22Rv1 (cell line): ENCODE data around the gene SLC35E3.

ENCODE experiments used
- H3K27ac ChIP-seq: fragments of 450-650 bp; 2 replicates; pipeline ENCODE4 v1.5.1; 2017
- ZFX ChIP-seq: fragments of 450-650 bp; IDR thresholded peaks from 2 replicates; pipeline ENCODE4 v1.6.1; 2017; ENCODE audit warnings: antibody characterized with exemption, borderline replicate concordance
- TF ChIP-seq, protein P1 (sequence below): fragments of 450-650 bp; IDR thresholded peaks from 2 replicates; pipeline ENCODE4 v1.5.1; 2017; ENCODE audit warnings: mild to moderate bottlenecking

SLC35E3 gene

DNA sequence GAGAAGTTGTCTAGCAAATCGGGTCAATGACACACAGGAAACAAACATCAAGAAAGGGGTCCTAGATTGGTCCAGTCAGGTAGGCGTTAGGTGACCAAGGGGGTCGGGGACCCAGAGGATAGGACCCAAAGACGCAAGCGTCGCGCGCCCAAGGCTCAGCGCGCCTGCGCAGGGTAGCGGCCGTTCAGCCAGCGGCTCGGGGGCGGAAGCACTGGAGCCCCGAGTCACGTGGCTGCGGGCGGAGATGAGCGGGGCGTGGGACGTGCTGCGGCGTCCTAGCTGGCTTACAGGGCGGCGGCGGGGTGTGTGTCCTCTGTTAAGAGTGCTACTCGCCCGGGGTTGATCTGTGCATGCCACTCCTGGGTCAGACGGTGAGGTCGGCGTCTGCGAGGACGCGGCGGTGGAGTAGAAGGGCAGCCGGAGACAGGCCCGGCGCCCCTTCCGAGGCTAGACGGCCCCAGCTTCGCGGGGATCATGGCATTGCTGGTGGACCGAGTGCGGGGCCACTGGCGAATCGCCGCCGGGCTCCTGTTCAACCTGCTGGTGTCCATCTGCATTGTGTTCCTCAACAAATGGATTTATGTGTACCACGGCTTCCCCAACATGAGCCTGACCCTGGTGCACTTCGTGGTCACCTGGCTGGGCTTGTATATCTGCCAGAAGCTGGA, at the start of gene SLC35E3:
Gene SLC35E3 (plus strand): TSS at position 273 of the 668 bp plus-strand sequence. CDS start 202 bp downstream, at position 475.
- TF ChIP-seq, protein P1, sequence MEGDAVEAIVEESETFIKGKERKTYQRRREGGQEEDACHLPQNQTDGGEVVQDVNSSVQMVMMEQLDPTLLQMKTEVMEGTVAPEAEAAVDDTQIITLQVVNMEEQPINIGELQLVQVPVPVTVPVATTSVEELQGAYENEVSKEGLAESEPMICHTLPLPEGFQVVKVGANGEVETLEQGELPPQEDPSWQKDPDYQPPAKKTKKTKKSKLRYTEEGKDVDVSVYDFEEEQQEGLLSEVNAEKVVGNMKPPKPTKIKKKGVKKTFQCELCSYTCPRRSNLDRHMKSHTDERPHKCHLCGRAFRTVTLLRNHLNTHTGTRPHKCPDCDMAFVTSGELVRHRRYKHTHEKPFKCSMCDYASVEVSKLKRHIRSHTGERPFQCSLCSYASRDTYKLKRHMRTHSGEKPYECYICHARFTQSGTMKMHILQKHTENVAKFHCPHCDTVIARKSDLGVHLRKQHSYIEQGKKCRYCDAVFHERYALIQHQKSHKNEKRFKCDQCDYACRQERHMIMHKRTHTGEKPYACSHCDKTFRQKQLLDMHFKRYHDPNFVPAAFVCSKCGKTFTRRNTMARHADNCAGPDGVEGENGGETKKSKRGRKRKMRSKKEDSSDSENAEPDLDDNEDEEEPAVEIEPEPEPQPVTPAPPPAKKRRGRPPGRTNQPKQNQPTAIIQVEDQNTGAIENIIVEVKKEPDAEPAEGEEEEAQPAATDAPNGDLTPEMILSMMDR, result no peak
- no peak for TF ChIP-seq ZFX

DNA sequence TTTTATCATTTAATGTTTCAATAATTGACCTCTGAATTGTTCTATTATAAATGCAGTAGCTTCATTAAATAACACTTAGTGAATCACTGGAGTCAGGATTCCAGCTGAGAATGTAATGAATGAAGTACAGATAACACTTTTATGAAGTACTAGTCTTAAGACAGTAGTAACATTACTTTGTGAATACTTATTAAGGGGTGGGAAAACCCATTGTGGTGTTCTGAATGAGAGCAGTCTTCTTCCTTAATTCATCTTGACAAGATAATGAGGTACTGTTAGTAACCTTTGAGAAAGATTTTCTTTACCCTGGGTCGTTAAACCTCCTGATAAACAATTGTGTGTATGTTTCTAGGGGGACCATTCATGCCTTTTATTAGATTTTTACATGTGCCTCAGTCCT, 46.5 kb upstream of the SLC35E3 start:
- H3K27ac ChIP-seq, result no peak overlapping the region
- TF ChIP-seq, protein P1, result no peak
- TF ChIP-seq ZFX, result no peak

More for the DNA sequence above, at the start of gene SLC35E3:
- peak within 1 kb of the TSS; percentile 60 for H3K27ac ChIP-seq

DNA sequence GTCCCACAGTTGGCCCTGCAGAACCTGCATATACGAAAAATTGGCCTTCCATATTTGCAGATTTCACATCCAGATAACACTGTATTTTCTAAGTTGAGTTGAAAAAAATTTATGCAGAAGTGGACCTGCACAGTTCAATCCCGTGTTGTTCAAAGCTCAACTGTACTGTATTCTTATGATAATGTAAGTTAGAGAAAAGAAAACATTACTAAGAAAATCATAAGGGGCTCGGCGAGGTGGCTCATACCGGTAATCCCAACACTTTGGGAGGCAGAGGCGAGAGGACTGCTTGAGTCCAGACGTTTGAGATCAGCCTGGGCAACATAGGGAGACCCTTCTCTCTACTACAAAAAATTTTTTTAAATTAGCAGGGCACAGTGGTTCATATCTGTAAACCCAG, 18.2 kb upstream of the SLC35E3 start:
- no peak overlapping the region for H3K27ac ChIP-seq
- no peak for TF ChIP-seq ZFX
- TF ChIP-seq, protein P1, result no peak

DNA sequence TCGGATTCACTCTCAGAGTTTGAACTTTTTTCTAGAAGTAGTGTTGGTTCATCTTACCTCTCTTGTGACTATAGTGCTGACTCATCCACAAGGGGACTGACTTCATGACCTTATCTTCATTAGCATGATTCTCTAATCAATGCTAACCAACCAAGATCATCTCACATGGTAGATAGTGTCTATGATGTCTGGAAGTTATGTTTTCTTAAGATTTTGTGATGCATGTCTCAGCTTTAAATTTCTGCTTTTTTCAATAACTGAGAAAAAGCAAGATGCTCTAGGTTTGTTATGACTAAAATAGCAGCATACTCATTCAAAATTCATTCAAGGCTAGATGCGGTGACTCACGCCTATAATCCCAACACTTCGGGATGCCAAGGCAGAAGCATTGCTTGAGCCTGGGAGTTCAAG, 12.3 kb upstream of the SLC35E3 start:
- TF ChIP-seq ZFX, result no peak
- TF ChIP-seq, protein P1, result no peak
- no peak overlapping the region for H3K27ac ChIP-seq

DNA sequence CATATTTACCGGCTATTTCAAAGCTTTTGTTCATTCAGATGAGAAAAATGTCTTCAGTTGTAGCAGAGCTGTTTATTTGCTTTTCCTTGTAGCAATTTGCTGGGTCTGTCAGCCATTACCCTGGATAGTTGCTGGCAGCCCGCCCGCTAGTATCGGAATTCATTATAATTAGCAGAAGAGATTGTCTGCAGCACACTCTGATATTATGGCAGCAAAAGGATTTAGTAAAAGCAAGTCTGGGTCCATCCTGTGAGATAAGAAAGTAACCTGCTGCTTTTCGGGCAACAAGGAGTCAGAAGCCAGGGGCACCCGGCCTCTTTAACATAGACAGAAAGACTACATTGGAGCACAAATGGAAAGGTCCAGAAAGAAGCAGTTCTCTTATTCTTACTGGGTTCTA, 6.1 kb upstream of the SLC35E3 start:
- TF ChIP-seq ZFX, result no peak
- TF ChIP-seq, protein P1, result no peak
- H3K27ac ChIP-seq, result no peak overlapping the region

DNA sequence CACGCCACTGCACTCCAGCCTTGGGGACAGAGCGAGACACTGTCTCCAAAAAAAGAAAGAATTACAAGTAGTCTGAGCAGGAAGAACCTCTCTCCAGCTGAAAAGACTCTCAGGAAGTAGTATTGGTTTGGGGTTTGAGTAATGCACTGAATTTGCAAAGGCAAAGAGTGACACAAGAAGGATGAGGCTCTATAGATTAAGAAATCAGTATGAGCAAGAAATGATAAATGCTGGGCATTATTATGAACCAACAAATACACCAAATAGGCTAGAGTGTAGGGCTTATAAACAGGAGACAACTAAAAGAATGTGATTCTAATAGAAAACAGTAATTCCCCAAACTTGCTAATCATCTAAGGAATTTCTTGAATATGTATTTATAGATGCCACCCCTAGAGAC, 2.6 kb upstream of the SLC35E3 start:
- H3K27ac ChIP-seq, result no peak overlapping the region
- TF ChIP-seq ZFX, result no peak
- TF ChIP-seq, protein P1, result no peak

DNA sequence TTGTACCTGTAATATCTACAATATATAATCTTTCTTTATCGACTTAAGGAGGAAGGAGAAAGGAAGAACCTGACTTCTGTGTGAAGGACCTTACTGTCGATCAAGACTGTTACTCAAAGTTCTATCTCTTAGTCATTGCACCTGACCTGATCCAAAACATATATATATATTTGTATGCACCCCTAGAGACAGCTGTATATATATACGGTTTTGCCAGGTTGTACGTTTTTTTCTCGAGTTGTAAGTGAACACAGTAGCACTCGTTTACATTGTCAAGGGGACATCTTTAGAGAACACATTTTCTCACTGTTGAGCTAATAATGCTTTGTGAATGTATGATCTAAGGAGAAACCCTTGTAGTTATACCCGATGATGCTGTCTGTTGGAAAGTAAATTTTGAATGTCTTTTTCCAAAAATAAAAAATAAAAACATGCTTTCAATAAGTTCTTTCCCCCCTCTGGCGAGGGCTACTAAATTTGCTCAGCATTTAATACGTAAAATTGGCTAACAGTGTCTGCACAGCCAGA, 536 bp upstream of the SLC35E3 start:
- TF ChIP-seq, protein P1, result no peak
- TF ChIP-seq ZFX, result no peak
- peak overlapping the region; percentile 60 for H3K27ac ChIP-seq
